Nephron progenitor cell (in vitro differentiated cells): ENCODE results near the gene OTUD4.

Experiments
- DNase-seq: peaks from one replicate; pipeline ENCODE4 v3.0.0; 2021
- H3K27ac Mint-ChIP-seq: 2 replicates; pipeline ENCODE4 v1.8.0; 2021; ENCODE audit warnings: mild to moderate bottlenecking, moderate library complexity, mixed read lengths
- H3K27me3 Mint-ChIP-seq: 2 replicates; pipeline ENCODE4 v1.8.0; 2021; ENCODE audit warnings: mild to moderate bottlenecking, low read depth, mixed read lengths; ENCODE audit not compliant: poor library complexity
- H3K36me3 Mint-ChIP-seq: 2 replicates; pipeline ENCODE4 v1.8.0; 2021; ENCODE audit warnings: low read depth, mixed read lengths
- H3K4me1 Mint-ChIP-seq: 2 replicates; pipeline ENCODE4 v1.8.0; 2021; ENCODE audit warnings: mixed read lengths
- H3K4me3 Mint-ChIP-seq: 2 replicates; pipeline ENCODE4 v1.8.0; 2021; ENCODE audit warnings: mild to moderate bottlenecking, moderate library complexity, mixed read lengths
- H3K9me3 Mint-ChIP-seq: 2 replicates; pipeline ENCODE4 v1.8.0; 2021; ENCODE audit warnings: mild to moderate bottlenecking, moderate library complexity, mixed read lengths
- CTCF ChIP-seq: fragments of 200-600 bp; sonication (generic); IDR thresholded peaks from 2 replicates; pipeline ENCODE4 v1.5.0; 2021; ENCODE audit warnings: antibody characterized with exemption

The OTUD4 gene

GRCh38 chr4:145101091-145101490 lies 79.3 kb downstream of the OTUD4 start:
- DNase-seq = no peak
- peaks cover 4% of the 10 kb centered on the region for H3K36me3 Mint-ChIP-seq
- H3K27ac Mint-ChIP-seq = no peak overlapping the region
- no peaks in the 10 kb centered on the region for H3K9me3 Mint-ChIP-seq
- no peaks in the 10 kb centered on the region for H3K27me3 Mint-ChIP-seq
- no peak overlapping the region for H3K4me3 Mint-ChIP-seq
- no peak for TF ChIP-seq CTCF
- H3K4me1 Mint-ChIP-seq = peaks cover 19% of the 10 kb centered on the region

- H3K9me3 Mint-ChIP-seq = peaks cover 9% of the 10 kb centered on the region
- no peaks in the 10 kb centered on the region for H3K27me3 Mint-ChIP-seq
- no peak for TF ChIP-seq CTCF
- DNase-seq = no peak
- no peak overlapping the region for H3K27ac Mint-ChIP-seq
- H3K4me1 Mint-ChIP-seq = peaks cover 19% of the 10 kb centered on the region
- peak overlapping the region; percentile 94 for H3K4me3 Mint-ChIP-seq
- peaks cover 17% of the 10 kb centered on the region for H3K36me3 Mint-ChIP-seq
Measured at GRCh38 chr4:145099653-145100052, 80.7 kb downstream of the OTUD4 start.

GRCh38 chr4:145098675-145099037 lies 81.7 kb downstream of the OTUD4 start:
- peak overlapping the region; percentile 100 for H3K27ac Mint-ChIP-seq
- DNase-seq = no peak
- H3K27me3 Mint-ChIP-seq = no peaks in the 10 kb centered on the region
- H3K36me3 Mint-ChIP-seq = peaks cover 24% of the 10 kb centered on the region
- no peak for TF ChIP-seq CTCF
- peak overlapping the region; percentile 94 for H3K4me3 Mint-ChIP-seq
- H3K4me1 Mint-ChIP-seq = peaks cover 19% of the 10 kb centered on the region
- H3K9me3 Mint-ChIP-seq = peaks cover 19% of the 10 kb centered on the region

GRCh38 chr4:145097821-145098674 lies 82.3 kb downstream of the OTUD4 start, which contains the start of the genes ABCE1 and ANAPC10:
Gene ABCE1 (plus strand): TSS chr4:145098311. CDS start chr4:145104413, 6,102 bp downstream.
Gene ANAPC10 (minus strand): TSS chr4:145098196. CDS start chr4:145096099, 2,097 bp downstream.
- H3K4me3 Mint-ChIP-seq = peak within 1 kb of the TSS; percentile 94
- TF ChIP-seq CTCF = no peak
- peak within 1 kb of the TSS; percentile 100 for H3K27ac Mint-ChIP-seq
- DNase-seq = peak; percentile 94
- H3K4me1 Mint-ChIP-seq = peaks cover 19% of the 10 kb centered on the region
- peaks cover 30% of the 10 kb centered on the region for H3K36me3 Mint-ChIP-seq
- peaks cover 25% of the 10 kb centered on the region for H3K9me3 Mint-ChIP-seq
- no peaks in the 10 kb centered on the region for H3K27me3 Mint-ChIP-seq

- no peaks in the 10 kb centered on the region for H3K27me3 Mint-ChIP-seq
- H3K4me3 Mint-ChIP-seq = peak overlapping the region; percentile 94
- H3K9me3 Mint-ChIP-seq = peaks cover 32% of the 10 kb centered on the region
- no peak for TF ChIP-seq CTCF
- peaks cover 37% of the 10 kb centered on the region for H3K36me3 Mint-ChIP-seq
- H3K27ac Mint-ChIP-seq = peak overlapping the region; percentile 100
- no peak for DNase-seq
- peaks cover 19% of the 10 kb centered on the region for H3K4me1 Mint-ChIP-seq
Measured at GRCh38 chr4:145097331-145097820, 83.0 kb downstream of the OTUD4 start.

- no peak for DNase-seq
- H3K4me1 Mint-ChIP-seq = peaks cover 7% of the 10 kb centered on the region
- peaks cover 3% of the 10 kb centered on the region for H3K27me3 Mint-ChIP-seq
- peaks cover 69% of the 10 kb centered on the region for H3K36me3 Mint-ChIP-seq
- H3K9me3 Mint-ChIP-seq = peaks cover 33% of the 10 kb centered on the region
- no peak for TF ChIP-seq CTCF
- no peak overlapping the region for H3K4me3 Mint-ChIP-seq
- no peak overlapping the region for H3K27ac Mint-ChIP-seq
Measured at GRCh38 chr4:145093638-145094037, 86.8 kb downstream of the OTUD4 start.
